ENCODE measurements around the gene USP17L12.
"Not testable (repeated sequence)": the region's sequence is repeated elsewhere in the genome, so short reads cannot be mapped to it uniquely, and the experiment has no call there.

The USP17L12 gene

GRCh38 chr4:9219852-9220251 lies at the start of gene USP17L12:
Gene USP17L12 (plus strand): TSS chr4:9220152. CDS start chr4:9220152, 0 bp downstream.
- not testable (repeated sequence) for DNase-seq

DNA sequence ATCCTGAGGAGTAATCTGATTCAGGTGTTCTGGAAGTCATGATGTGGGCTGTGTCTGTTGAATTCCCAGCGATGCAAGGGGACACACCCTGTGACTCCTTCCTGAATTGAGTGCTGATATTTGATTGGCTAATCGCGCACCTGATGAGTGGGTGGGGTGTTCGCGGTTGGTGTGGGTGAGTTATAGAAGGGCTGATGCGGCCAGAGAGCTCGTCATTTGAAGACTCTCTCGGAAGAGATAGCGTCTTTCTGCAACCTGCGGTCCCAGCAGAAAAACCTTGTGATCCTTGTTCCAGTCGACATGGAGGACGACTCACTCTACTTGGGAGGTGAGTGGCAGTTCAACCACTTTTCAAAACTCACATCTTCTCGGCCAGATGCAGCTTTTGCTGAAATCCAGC lies 9.6 kb upstream of the USP17L12 start, which contains the start of gene USP17L10:
Gene USP17L10 (plus strand): TSS at position 301 of the 400 bp plus-strand sequence. CDS start 0 bp downstream, at position 301.
- not testable (repeated sequence) for DNase-seq

GRCh38 chr4:9214701-9215100 lies 5.3 kb upstream of the USP17L12 start:
- not testable (repeated sequence) for DNase-seq

DNA sequence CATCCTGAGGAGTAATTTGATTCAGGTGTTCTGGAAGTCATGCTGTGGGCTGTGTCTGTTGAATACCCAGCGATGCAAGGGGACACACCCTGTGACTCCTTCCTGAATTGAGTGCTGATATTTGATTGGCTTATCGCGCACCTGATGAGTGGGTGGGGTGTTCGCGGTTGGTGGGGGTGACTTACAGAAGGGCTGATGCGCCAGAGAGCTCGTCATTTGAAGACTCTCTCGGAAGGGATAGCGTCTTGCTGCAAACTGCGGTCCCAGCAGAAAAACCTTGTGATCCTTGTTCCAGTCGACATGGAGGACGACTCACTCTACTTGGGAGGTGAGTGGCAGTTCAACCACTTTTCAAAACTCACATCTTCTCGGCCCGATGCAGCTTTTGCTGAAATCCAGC lies 4.8 kb upstream of the USP17L12 start, which contains the start of gene USP17L11:
Gene USP17L11 (plus strand): TSS at position 301 of the 400 bp plus-strand sequence. CDS start 0 bp downstream, at position 301.
- DNase-seq: not testable (repeated sequence)

- DNase-seq: not testable (repeated sequence)
These were observed 4.6 kb downstream of the USP17L12 start, which contains the start of gene USP17L13 for GRCh38 chr4:9224596-9224995. Gene USP17L13 (plus strand): TSS chr4:9224896. CDS start chr4:9224896, 0 bp downstream.

- not testable (repeated sequence) for DNase-seq
These were observed 10.3 kb downstream of the USP17L12 start for GRCh38 chr4:9230249-9230648.

- DNase-seq: not testable (repeated sequence)
These were observed 14.1 kb downstream of the USP17L12 start, which contains the start of gene USP17L15 for GRCh38 chr4:9234085-9234484. Gene USP17L15 (plus strand): TSS chr4:9234385. CDS start chr4:9234385, 0 bp downstream.

DNA sequence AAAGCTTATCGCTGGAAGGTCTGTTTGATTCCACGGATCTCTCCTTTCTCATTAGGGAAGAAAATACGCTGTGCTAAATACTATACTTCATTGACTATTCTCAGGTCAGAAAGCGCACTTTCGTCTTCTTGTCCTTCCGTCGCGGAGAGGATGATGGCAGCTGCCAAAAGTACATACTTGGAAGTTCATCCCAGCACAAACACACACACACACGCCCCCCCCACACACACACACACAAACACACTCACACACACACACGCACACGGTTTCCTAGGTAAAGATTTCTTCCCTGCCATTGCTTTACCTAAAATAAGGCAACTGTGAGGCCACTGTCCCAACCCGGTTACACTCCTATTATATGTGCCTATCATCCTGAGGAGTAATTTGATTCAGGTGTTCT lies 18.5 kb downstream of the USP17L12 start:
- not testable (repeated sequence) for DNase-seq

- DNase-seq: not testable (repeated sequence)
These were observed 23.6 kb downstream of the USP17L12 start, which contains the start of gene USP17L17 for GRCh38 chr4:9243579-9243978. Gene USP17L17 (plus strand): TSS chr4:9243879. CDS start chr4:9243879, 0 bp downstream.

DNA sequence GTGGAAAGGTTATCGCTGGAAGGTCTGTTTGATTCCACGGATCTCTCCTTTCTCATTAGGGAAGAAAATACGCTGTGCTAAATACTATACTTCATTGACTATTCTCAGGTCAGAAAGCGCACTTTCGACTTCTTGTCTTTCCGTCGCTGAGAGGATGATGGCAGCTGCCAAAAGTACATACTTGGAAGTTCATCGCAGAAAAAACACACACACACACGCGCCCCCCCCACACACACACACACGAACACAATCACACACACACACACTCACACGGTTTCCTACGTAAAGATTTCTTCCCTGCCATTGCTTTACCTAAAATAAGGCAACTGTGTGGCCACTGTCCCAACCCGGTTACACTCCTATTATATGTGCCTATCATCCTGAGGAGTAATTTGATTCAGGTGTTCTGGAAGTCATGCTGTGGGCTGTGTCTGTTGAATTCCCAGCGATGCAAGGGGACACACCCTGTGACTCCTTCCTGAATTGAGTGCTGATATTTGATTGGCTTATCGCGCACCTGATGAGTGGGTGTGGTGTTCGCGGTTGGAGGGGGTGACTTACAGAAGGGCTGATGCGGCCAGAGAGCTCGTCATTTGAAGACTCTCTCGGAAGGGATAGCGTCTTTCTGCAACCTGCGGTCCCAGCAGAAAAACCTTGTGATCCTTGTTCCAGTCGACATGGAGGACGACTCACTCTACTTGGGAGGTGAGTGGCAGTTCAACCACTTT lies 28.2 kb downstream of the USP17L12 start, which contains the start of gene USP17L18:
Gene USP17L18 (plus strand): TSS at position 678 of the 728 bp plus-strand sequence. CDS start 0 bp downstream, at position 678.
- not testable (repeated sequence) for DNase-seq

DNA sequence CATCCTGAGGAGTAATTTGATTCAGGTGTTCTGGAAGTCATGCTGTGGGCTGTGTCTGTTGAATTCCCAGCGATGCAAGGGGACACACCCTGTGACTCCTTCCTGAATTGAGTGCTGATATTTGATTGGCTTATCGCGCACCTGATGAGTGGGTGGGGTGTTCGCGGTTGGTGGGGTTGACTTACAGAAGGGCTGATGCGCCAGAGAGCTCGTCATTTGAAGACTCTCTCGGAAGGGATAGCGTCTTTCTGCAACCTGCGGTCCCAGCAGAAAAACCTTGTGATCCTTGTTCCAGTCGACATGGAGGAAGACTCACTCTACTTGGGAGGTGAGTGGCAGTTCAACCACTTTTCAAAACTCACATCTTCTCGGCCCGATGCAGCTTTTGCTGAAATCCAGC lies 33.1 kb downstream of the USP17L12 start, which contains the start of gene USP17L19:
Gene USP17L19 (plus strand): TSS at position 301 of the 400 bp plus-strand sequence. CDS start 0 bp downstream, at position 301.
- DNase-seq: not testable (repeated sequence)

DNA sequence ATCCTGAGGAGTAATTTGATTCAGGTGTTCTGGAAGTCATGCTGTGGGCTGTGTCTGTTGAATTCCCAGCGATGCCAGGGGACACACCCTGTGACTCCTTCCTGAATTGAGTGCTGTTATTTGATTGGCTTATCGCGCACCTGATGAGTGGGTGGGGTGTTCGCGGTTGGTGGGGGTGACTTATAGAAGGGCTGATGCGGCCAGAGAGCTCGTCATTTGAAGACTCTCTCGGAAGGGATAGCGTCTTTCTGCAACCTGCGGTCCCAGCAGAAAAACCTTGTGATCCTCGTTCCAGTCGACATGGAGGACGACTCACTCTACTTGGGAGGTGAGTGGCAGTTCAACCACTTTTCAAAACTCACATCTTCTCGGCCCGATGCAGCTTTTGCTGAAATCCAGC lies 37.9 kb downstream of the USP17L12 start, which contains the start of gene USP17L20:
Gene USP17L20 (plus strand): TSS at position 301 of the 400 bp plus-strand sequence. CDS start 0 bp downstream, at position 301.
- DNase-seq: not testable (repeated sequence)

DNA sequence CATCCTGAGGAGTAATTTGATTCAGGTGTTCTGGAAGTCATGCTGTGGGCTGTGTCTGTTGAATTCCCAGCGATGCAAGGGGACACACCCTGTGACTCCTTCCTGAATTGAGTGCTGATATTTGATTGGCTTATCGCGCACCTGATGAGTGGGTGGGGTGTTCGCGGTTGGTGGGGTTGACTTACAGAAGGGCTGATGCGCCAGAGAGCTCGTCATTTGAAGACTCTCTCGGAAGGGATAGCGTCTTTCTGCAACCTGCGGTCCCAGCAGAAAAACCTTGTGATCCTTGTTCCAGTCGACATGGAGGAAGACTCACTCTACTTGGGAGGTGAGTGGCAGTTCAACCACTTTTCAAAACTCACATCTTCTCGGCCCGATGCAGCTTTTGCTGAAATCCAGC lies 42.6 kb downstream of the USP17L12 start, which contains the start of gene USP17L21:
Gene USP17L21 (plus strand): TSS at position 301 of the 400 bp plus-strand sequence. CDS start 0 bp downstream, at position 301.
- DNase-seq: not testable (repeated sequence)

DNA sequence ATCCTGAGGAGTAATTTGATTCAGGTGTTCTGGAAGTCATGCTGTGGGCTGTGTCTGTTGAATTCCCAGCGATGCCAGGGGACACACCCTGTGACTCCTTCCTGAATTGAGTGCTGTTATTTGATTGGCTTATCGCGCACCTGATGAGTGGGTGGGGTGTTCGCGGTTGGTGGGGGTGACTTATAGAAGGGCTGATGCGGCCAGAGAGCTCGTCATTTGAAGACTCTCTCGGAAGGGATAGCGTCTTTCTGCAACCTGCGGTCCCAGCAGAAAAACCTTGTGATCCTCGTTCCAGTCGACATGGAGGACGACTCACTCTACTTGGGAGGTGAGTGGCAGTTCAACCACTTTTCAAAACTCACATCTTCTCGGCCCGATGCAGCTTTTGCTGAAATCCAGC lies 47.4 kb downstream of the USP17L12 start, which contains the start of gene USP17L22:
Gene USP17L22 (plus strand): TSS at position 301 of the 400 bp plus-strand sequence. CDS start 0 bp downstream, at position 301.
- DNase-seq: not testable (repeated sequence)
